Glomerular visceral epithelial cell (primary cell): ENCODE results near the gene CDH3.

Experiments
- DNase-seq: peaks from one replicate; pipeline ENCODE4 v3.0.0-alpha.2; 2016; ENCODE audit errors: extremely low spot score

The CDH3 gene

GRCh38 chr16:68651136-68651535 is 6.0 kb downstream of the CDH3 start:
- DNase-seq, result no peak

GRCh38 chr16:68652659-68653058 is 7.5 kb downstream of the CDH3 start:
- DNase-seq, result no peak

GRCh38 chr16:68655806-68656205 is 10.7 kb downstream of the CDH3 start:
- DNase-seq, result no peak

- DNase-seq, result no peak
Measured at GRCh38 chr16:68656751-68657150, 11.6 kb downstream of the CDH3 start.

- peak; percentile 60 for DNase-seq
Measured at GRCh38 chr16:68658341-68658973, 13.3 kb downstream of the CDH3 start.

- no peak for DNase-seq
Measured at GRCh38 chr16:68658974-68659360, 13.9 kb downstream of the CDH3 start.

GRCh38 chr16:68659412-68660358 is 14.6 kb downstream of the CDH3 start:
- no peak for DNase-seq

- peak; percentile 13 for DNase-seq
Measured at GRCh38 chr16:68660359-68660795, 15.3 kb downstream of the CDH3 start.

- no peak for DNase-seq
Measured at GRCh38 chr16:68662035-68662434, 16.9 kb downstream of the CDH3 start.

GRCh38 chr16:68664297-68664696 is 19.2 kb downstream of the CDH3 start:
- no peak for DNase-seq

- DNase-seq, result no peak
Measured at GRCh38 chr16:68665501-68665900, 20.4 kb downstream of the CDH3 start.

- DNase-seq, result no peak
Measured at GRCh38 chr16:68668266-68668665, 23.2 kb downstream of the CDH3 start.

GRCh38 chr16:68676113-68676860 is 31.2 kb downstream of the CDH3 start:
- no peak for DNase-seq

GRCh38 chr16:68681038-68681437 is 35.9 kb downstream of the CDH3 start:
- no peak for DNase-seq

- DNase-seq, result no peak
Measured at GRCh38 chr16:68685685-68686478, 40.8 kb downstream of the CDH3 start.

GRCh38 chr16:68686905-68687304 is 41.8 kb downstream of the CDH3 start:
- DNase-seq, result no peak

- no peak for DNase-seq
Measured at GRCh38 chr16:68689921-68690320, 44.8 kb downstream of the CDH3 start.

- DNase-seq, result no peak
Measured at GRCh38 chr16:68695575-68695974, 50.5 kb downstream of the CDH3 start.

GRCh38 chr16:68696514-68696913 is 51.4 kb downstream of the CDH3 start:
- DNase-seq, result no peak

GRCh38 chr16:68698091-68698490 is 53.0 kb downstream of the CDH3 start:
- no peak for DNase-seq

- DNase-seq, result no peak
Measured at GRCh38 chr16:68700120-68700519, 55.0 kb downstream of the CDH3 start.

- DNase-seq, result no peak
Measured at GRCh38 chr16:68700831-68701230, 55.7 kb downstream of the CDH3 start.
